ENCODE results near the gene NT5C1B. TPM values are rescaled to one million over a fixed set of nuclear protein-coding genes. Genes with fewer than 3 reads are reported as not detected.
A peak's percentile ranks its signal among the peaks of the same experiment; 100 is the strongest.

The NT5C1B gene
- total RNA-seq, 1 donor from 2014 or later = not detected

- DNase-seq (ENCODE audit: low spot score) (no peak), ATAC-seq (peak; percentile 76)
Observed at GRCh38 chr2:18518116-18519111, 71.0 kb downstream of the NT5C1B start.

- DNase-seq (ENCODE audit: low spot score) = no peak
- ATAC-seq = no peak
Observed at GRCh38 chr2:18517386-18517785, 72.0 kb downstream of the NT5C1B start.

GRCh38 chr2:18516112-18516511 lies 73.3 kb downstream of the NT5C1B start:
- ATAC-seq (no peak), DNase-seq (ENCODE audit: low spot score) (no peak)

GRCh38 chr2:18514526-18515461 lies 74.6 kb downstream of the NT5C1B start:
- no peak for ATAC-seq
- no peak for DNase-seq (ENCODE audit: low spot score)

Other genes starting within 250 kb of the NT5C1B start
- gene RDH14, start 28.9 kb downstream of the NT5C1B start, total RNA-seq = 12.5 TPM